ENCODE measurements around the gene ADGRG4. TPM values are rescaled to one million over a fixed set of nuclear protein-coding genes. Genes with fewer than 3 reads are reported as not detected.

Gene ADGRG4
- total RNA-seq, 1 donor from 2014 or later: 0.72 TPM

GRCh38 chrX:136456133-136456532 is 155.4 kb downstream of the ADGRG4 start:
- DNase-seq (ENCODE audit: low spot score): no peak

- DNase-seq (ENCODE audit: low spot score): no peak
Observed at GRCh38 chrX:136457303-136457917, 156.6 kb downstream of the ADGRG4 start.

GRCh38 chrX:136464589-136464988 is 163.8 kb downstream of the ADGRG4 start:
- DNase-seq (ENCODE audit: low spot score): no peak

Other genes starting within 250 kb of the ADGRG4 start
- gene FHL1, start 153.4 kb upstream of the ADGRG4 start, total RNA-seq (ENCODE audit: insufficient read depth, low replicate concordance): 718 TPM
- 11.1 TPM for gene MAP7D3, start 49.6 kb upstream of the ADGRG4 start, total RNA-seq (ENCODE audit: insufficient read depth, low replicate concordance)
- gene BRS3, start 187.0 kb downstream of the ADGRG4 start, total RNA-seq (ENCODE audit: insufficient read depth, low replicate concordance): 1.2 TPM
- 51.8 TPM for gene HTATSF1, start 196.6 kb downstream of the ADGRG4 start, total RNA-seq (ENCODE audit: insufficient read depth, low replicate concordance)
- 14.2 TPM for gene VGLL1, start 231.3 kb downstream of the ADGRG4 start, total RNA-seq (ENCODE audit: insufficient read depth, low replicate concordance)